Colonic mucosa (tissue), 4 donors: ENCODE measurements around the gene OOSP4A. TPM values are rescaled to one million over a fixed set of nuclear protein-coding genes. Genes with fewer than 3 reads are reported as not detected.
"Not testable (repeated sequence)": the region's sequence is repeated elsewhere in the genome, so short reads cannot be mapped to it uniquely, and the experiment has no call there.

Experiments used
- DNase-seq: peaks from one replicate; pipeline ENCODE4 v3.0.0-alpha.2; 2020
- H3K27ac ChIP-seq: fragments of 200-600 bp; one replicate; pipeline ENCODE4 v1.8.0; 2021
- H3K27me3 ChIP-seq: fragments of 200-600 bp; one replicate; pipeline ENCODE4 v1.8.0; 2021
- H3K36me3 ChIP-seq: fragments of 200-600 bp; one replicate; pipeline ENCODE4 v1.8.0; 2021
- H3K4me1 ChIP-seq: fragments of 200-600 bp; one replicate; pipeline ENCODE4 v1.8.0; 2021; ENCODE audit warnings: mild to moderate bottlenecking
- H3K4me3 ChIP-seq: fragments of 200-600 bp; one replicate; pipeline ENCODE4 v1.8.0; 2021
- H3K9ac ChIP-seq, 2 donors: one replicate each; pipeline ENCODE4 v1.7.0; 2013; ENCODE audit warnings: control low read depth in 2 of 2, low read depth in 2 of 2, low read length in 2 of 2
- H3K9me3 ChIP-seq: fragments of 200-600 bp; one replicate; pipeline ENCODE4 v1.8.0; 2021
- CTCF ChIP-seq: fragments of 200-600 bp; IDR thresholded peaks from one replicate; pipeline ENCODE4 v1.8.0; 2022; ENCODE audit warnings: antibody characterized with exemption, mild to moderate bottlenecking
- intact Hi-C: fragments of 100-400 bp; cut with DNase I; formaldehyde crosslinking; loops from one replicate; pipeline ENCODE4 v1.14.1; 2022
- total RNA-seq, 2 donors: library from RNA; stranded (reverse); fragmentation: NEBNext Ultra II Directional in 1 of 2; extraction: Animal tissue kit (Norgen Biotek cat#: 25700) in 1 of 2; gene quantifications; one replicate each; pipeline ENCODE4 v1.2.1, GENCODE V29; 2021
- donor health status: healthy.
- donor health status: DM: no; HTN: no; CAD: no.
- donor health status: DM: no; HTN: no; CAD: no.

Gene OOSP4A
- total RNA-seq, 2 donors from 2014 or later, result not detected

- TF ChIP-seq CTCF, result no peak
- no peak overlapping the region for H3K27ac ChIP-seq
- no peaks in the 10 kb centered on the region for H3K27me3 ChIP-seq
- H3K9ac ChIP-seq, result no peak overlapping the region
- DNase-seq, result no peak
- H3K9me3 ChIP-seq, result no peaks in the 10 kb centered on the region
- no peaks in the 10 kb centered on the region for H3K4me1 ChIP-seq
- H3K4me3 ChIP-seq, result no peak overlapping the region
- H3K36me3 ChIP-seq, result no peaks in the 10 kb centered on the region
- intact Hi-C loops, result no loop called here
Measured at GRCh38 chr11:59973097-59973496, 9.3 kb downstream of the OOSP4A start.

GRCh38 chr11:59981106-59981770 is 17.4 kb downstream of the OOSP4A start:
- no peak for DNase-seq
- Histone ChIP-seq H3K27ac (no peak overlapping the region), H3K36me3 (no peaks in the 10 kb centered on the region), H3K4me3 (no peak overlapping the region), H3K4me1 (no peaks in the 10 kb centered on the region), H3K27me3 (no peaks in the 10 kb centered on the region), H3K9ac (no peak overlapping the region), H3K9me3 (no peaks in the 10 kb centered on the region)
- intact Hi-C loops, result no loop called here
- TF ChIP-seq CTCF, result no peak

- H3K36me3 ChIP-seq, H3K27ac ChIP-seq, H3K27me3 ChIP-seq, H3K9ac ChIP-seq, H3K9me3 ChIP-seq, H3K4me3 ChIP-seq, intact Hi-C loops, H3K4me1 ChIP-seq, DNase-seq: not testable (repeated sequence)
Measured at GRCh38 chr11:59982037-59982436, 18.2 kb downstream of the OOSP4A start.

- DNase-seq, result no peak
- intact Hi-C loops, result no loop called here
- TF ChIP-seq CTCF, result no peak
- no peaks in the 10 kb centered on the region for H3K27me3 ChIP-seq
- no peaks in the 10 kb centered on the region for H3K4me1 ChIP-seq
- H3K9ac ChIP-seq, result no peak overlapping the region
- H3K4me3 ChIP-seq, result no peak overlapping the region
- H3K27ac ChIP-seq, result no peak overlapping the region
- H3K36me3 ChIP-seq, result no peaks in the 10 kb centered on the region
- no peaks in the 10 kb centered on the region for H3K9me3 ChIP-seq
Measured at GRCh38 chr11:59983212-59983611, 19.4 kb downstream of the OOSP4A start.

GRCh38 chr11:59984368-59984767 is 20.5 kb downstream of the OOSP4A start:
- Histone ChIP-seq H3K27ac (no peak overlapping the region), H3K27me3 (no peaks in the 10 kb centered on the region), H3K4me1 (no peaks in the 10 kb centered on the region), H3K9me3 (no peaks in the 10 kb centered on the region), H3K36me3 (no peaks in the 10 kb centered on the region), H3K4me3 (no peak overlapping the region), H3K9ac (no peak overlapping the region)
- intact Hi-C loops, result no loop called here
- no peak for DNase-seq
- no peak for TF ChIP-seq CTCF

- Histone ChIP-seq H3K27ac (no peak overlapping the region), H3K36me3 (no peaks in the 10 kb centered on the region), H3K9me3 (no peaks in the 10 kb centered on the region), H3K9ac (no peak overlapping the region), H3K27me3 (no peaks in the 10 kb centered on the region), H3K4me3 (no peak overlapping the region), H3K4me1 (no peaks in the 10 kb centered on the region)
- intact Hi-C loops, result no loop called here
- no peak for DNase-seq
- no peak for TF ChIP-seq CTCF
Measured at GRCh38 chr11:59990421-59990820, 26.6 kb downstream of the OOSP4A start.
